ENCODE measurements around the gene SAMD8.
"Not testable (repeated sequence)": the region's sequence is repeated elsewhere in the genome, so short reads cannot be mapped to it uniquely, and the experiment has no call there.

Gene SAMD8

DNA sequence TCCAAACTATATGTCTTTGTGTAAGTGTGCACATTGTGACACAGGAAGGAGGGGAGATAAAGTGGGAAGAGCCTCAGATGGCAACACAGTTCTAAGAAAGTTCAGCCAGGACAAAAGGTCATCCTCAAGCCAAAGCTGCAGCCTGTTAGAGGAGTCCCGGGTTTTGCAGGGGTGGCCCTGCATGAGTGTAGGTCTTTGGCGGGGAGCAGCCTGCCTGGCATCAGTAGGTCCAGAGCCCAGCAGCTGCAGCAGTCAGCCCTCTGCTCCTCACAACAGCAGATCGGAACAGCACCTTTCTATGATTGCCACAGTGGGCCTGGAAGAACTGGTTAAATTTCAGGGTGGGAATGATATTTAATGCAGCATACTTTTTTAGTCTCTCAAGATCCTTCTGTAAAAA, 85.6 kb downstream of the SAMD8 start:
- DNase-seq = no peak

DNA sequence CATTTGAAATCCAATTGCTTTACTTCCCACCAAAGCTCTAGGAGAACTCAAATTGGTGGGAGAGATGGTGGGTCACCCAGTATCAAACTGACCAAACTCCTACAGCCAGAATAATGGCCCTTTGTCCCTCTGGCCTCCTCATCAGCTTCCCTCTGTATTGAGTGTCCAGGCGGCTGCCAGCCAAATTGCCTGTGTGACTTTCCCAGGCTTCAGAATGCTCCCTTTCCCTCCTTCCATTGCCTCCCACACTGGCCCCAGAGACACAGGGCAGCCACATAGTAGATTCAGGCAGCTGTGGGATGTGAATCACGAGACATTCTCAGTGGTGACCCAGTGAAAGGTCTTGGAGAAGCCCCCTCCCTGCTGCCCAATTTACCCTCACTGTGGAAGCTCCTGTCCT, 86.5 kb downstream of the SAMD8 start:
- no peak for DNase-seq

DNA sequence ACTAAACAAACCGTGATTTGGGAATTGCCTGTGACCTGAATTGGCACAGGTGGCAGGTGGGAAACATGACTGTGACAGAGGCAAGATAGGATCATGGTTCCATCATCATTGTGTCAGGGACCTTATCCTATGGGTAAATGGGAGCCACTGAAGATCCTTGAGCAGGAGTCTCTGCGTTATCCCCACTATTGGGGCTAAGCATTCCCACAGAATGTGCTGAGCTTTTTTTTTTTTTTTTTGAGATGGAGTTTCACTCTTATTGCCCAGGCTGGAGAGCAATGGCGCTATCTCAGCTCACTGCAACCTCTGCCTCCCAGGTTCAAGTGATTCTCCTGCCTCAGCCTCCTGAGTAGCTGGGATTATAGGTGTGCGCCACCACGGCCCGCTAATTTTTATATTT, 88.5 kb downstream of the SAMD8 start:
- not testable (repeated sequence) for DNase-seq

DNA sequence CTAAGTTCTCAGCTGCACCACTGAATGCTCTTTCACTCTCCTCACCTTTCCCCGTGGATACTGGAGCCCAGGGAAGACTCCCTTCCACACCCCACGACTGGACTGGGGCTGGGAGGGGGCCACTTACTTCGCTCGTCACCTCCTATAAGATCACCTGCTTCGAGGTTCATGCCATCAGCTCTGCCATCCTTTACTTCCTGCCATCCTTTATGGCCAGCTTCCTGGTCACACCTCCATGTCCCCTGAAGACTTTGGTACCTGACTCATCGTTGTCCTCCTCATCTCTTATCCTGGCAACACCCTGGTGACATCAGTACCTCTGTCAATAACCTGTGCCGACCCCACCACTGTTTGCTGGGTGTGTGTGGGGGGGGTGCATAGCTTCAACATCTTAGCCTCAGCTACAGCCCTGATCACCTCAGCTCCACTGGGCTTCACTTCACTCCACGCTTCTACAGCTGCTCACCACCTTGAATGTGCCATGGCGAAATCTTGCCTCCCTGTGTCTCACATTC, 90.4 kb downstream of the SAMD8 start:
- DNase-seq = no peak

DNA sequence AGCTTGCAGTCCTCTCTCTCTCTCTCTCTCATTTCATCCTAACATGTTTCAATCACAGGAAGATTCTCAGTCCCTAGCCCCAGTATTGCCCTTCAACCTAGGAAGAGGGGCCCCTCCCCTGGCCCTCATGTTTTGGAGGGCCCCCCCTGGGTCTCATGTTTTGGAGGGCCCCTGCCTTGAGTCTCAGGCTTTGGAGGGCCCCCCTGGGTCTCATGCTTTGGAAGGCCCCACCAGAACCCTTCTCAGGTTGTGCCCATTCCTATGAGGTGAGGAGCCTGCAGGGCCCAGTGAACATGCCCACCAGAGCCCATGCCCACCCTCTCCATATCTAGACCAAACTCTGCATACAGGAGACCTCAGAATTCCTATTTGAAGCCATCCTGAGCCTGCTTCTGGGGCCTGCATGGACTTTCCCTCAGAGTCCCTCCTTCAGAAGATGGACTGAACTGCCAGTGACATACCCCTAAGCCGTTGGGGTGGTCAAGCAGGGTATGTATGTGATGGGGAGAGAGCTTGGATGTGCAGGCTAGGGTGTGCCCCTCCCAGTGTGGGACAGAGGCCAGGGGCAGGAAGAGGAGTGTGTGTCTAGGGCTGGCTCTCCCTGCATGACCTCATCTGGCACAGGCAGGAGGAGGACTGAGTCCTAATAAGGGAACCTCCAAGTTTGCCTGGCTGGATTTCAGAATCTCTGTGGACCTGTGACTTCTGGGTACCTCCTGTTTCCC, 91.0 kb downstream of the SAMD8 start:
- no peak for DNase-seq

DNA sequence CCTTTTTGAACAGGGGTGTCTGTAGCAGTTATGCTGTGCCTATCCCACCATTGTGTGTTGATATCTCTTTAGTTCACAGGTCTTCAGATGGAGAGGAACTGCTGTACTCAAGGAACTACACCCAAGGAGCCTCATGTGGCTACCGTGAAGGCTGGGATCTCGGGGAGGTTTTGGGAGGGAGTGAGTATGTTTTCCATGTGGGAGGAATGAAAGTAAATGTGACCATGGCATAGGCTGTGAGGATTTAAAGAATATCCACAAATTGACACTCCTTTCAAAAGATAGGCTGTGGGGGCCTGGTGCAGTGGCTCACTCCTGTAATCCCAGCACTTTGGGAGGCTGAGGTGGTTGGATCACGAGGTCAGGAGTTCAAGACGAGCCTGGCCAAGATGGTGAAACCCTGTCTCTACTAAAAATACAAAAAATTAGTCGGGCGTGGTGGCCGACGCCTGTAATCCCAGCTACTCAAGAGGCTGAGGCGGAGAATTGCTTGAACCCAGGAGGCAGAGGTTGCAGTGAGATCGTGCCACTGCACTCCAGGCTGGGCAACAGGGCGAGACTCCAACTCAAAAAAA, 91.7 kb downstream of the SAMD8 start:
- not testable (repeated sequence) for DNase-seq

DNA sequence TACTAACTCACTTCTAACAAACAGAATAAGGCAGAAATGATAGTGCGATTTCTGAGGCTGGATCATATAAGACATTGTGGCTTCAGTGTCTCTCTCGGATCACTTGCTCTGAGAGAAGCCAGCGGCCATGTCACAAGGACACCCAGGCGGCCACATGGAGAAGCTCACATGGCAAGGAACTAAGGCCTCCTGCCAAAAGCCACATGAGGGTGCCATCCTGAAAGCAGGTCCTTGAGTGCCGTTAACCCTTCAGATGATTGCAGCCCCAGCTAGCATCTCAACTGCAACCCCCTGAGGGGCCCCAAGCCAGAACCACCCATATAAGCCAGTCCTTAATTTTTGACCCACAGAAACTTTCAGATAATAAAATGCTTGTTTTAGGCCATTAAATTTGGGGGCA, 92.3 kb downstream of the SAMD8 start:
- no peak for DNase-seq

DNA sequence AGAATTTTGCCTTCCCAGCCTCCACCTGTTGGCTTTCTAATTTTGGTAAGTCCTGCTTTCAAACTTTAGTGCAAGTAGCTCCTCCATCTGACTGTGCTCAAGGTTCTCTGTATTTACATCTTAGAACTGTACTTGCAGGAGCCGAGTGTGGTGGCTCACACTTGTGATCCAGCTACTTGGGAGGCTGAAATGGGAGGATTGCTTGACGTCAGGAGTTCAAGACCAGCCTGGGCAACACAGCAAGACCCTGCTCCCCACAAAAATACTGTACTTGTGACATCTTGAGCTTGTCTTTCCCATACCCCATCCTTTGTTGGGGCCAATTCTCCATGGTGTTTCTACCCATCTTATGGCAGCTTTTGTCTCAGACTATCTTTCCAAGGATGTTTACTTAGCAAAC, 94.5 kb downstream of the SAMD8 start:
- DNase-seq = no peak

DNA sequence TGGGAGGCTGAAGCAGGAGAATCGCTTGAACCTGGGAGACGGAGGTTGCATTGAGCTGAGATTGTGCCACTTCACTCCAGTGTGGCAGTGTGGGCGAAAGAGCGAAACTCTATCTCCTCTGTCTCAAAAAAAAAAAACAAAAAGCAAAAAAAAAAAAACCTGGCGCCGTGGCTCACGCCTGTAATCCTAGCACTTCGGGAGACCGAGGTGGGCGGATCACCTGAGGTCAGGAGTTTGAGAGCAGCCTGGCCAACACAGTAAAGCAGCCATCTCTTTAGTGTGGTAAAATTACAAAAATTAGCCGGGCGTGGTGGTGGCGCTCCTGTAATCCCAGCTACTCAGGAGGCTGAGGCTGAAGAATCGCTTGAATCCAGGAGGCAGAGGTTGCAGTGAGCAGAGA, 95.2 kb downstream of the SAMD8 start:
- DNase-seq = not testable (repeated sequence)

DNA sequence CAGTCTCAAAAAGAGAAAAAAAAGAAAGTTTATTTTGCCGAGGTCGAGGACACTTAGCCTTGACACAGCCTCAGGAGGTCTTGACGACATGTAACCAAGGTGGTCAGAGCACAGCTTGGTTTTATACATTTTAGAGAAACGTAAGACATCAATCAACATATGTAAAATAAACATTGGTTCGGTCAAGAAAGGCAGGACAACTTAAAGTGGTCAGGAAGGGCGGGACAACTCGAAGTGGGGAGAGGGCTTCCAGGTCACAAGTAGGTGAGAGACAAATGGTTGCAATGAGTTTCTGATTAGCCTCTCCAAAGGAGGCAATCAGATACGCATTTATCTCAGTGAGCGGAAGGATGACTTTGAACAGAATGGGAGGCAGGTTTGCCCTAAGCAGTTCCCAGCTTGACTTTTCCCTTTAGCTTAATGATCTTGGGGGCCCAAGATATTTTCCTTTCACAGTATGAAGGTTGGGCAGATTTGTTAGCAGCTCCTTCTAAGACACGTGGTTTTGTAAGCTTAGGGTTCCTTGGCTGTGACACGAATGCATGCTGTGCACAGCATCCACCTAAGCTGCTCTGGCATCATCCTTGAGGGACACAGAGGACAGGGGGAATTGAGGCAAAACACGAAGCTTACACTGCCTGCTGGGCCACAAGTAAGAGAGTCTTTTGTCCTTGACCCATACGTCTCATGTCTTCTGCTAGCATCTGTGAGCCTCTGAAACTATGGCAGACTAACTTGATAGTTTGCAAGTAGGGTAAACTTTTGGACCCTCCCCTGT, 95.8 kb downstream of the SAMD8 start:
- no peak for DNase-seq

DNA sequence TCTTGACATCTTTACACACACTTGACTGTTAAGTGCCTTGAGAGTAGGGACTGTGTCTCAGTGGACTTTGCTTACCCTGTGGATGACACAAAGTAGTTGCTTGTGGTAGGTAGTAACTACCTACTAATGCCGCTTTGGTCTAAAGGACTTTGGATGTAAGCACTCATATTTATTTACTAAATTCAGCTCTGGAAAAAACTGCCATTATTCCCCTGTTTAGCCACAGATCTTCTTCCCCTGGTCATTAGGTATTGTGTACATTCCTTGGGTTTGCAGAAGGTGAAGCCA, 96.3 kb downstream of the SAMD8 start:
- no peak for DNase-seq

DNA sequence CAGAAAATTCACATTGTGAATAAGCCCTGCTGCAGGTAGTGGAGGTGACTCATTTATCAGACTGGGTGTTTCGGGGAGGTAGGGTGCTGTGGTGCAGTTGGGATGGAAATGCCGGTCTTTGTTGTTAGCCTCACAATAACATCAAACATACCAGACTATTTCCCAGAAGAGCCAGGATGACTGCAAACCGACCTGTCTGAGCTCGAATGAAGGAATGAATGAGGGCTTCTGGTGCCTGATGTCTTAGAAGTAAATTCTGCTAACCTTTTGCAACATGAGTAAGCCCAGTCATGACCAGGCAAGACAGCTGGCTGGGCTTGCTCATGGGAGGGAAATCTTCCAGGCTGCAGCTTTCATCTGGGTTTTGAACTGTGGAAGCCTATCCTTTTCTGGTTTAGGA, 96.7 kb downstream of the SAMD8 start:
- DNase-seq = peak; percentile 30

DNA sequence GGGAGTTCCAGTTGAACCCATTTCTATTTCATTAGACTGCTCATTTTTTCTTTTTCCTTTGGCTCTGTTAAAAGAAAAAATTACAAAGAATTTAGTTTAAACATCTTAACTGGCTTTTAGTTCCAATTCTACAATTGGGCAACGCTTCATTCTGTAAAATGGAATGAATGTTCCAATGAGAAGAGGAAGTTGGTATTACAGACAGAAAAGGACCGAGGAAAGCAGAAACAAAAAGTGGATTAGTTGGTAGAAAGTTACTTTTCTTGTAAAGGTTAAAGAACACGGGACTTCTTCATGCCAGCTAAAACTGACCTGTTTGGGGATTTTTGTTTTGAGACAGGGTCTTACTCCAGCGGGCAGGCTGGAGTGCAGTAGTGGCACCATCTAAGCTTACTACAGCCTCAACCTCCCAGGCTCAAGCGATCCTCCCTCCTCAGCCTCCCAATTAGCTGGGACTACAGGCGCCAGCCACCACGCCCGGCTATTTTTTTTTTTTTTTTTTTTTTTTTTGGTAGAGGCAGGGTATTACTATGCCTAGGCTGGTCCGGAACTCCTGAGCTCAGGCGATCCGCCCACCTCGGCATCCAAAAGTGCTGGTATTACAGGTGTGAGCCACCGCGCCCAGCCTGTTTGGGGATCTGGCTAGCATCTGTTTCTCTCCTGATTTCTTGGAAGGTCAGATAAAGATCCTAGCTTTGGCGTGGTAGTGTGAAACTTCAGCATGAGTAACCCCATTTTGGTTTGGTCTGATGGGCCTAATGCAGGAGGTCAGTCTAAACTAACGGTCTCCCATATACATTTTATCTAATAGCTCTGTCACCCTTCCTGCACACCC, 97.8 kb downstream of the SAMD8 start:
- peak; percentile 8 for DNase-seq

DNA sequence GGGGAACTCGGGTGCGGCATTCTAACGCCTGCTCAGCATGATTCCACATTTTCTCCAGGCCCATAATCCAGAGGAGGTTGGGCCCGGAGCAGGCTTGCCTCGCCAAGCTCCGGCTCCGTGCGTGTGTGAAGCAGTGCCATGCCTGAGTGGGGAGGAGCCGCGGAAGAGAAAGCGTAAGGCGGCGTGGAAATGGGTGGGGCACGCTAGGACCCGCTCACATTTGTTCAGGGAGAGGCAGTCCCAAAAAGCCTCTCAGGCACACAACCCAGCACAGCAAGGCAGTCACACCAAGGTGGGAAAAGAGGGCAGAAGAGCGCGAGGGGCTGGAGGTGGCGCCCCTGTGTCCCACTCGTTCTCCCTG, 98.4 kb downstream of the SAMD8 start:
- DNase-seq = peak; percentile 77

DNA sequence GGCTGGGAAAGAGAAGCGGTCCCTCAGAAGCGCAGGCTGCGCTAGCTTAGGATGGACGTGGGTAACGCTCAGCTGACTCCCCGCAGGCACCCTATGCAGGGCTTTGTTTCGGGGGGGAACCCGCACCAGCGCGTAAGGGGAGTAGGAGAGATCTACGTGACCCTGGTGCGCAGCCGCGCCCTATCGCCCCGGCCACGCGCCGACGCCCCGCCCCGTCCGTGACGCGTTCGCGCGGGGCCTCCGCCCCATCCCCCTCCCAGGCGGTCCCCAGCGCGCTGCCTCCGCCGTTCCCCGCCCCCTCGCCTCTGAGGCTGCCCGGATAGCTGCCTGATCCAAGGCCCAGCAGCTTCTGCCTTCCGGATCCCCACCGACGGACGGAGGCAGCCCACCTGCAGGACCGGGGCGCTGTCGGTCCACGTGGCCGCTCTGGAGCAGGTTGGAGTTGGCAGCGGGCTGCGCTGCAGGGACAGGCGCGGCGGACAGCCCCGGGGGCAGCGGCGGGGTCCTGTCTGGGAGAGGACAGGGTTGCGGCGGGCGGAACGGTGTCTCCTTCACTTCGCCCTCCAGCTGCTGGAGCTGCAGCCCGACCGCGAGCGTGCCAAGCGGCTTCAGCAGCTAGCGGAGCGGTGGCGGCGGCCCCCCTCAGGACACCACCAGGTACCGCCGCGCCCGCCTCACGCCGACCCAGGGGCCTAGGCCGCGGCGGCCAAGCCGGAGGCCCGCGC, 99.0 kb downstream of the SAMD8 start, which contains the start of gene VDAC2:
TSS of gene VDAC2 (plus strand) at position 515 of the 725 bp plus-strand sequence. CDS start 363 bp downstream, outside the sequence.
- DNase-seq = peak; percentile 92

DNA sequence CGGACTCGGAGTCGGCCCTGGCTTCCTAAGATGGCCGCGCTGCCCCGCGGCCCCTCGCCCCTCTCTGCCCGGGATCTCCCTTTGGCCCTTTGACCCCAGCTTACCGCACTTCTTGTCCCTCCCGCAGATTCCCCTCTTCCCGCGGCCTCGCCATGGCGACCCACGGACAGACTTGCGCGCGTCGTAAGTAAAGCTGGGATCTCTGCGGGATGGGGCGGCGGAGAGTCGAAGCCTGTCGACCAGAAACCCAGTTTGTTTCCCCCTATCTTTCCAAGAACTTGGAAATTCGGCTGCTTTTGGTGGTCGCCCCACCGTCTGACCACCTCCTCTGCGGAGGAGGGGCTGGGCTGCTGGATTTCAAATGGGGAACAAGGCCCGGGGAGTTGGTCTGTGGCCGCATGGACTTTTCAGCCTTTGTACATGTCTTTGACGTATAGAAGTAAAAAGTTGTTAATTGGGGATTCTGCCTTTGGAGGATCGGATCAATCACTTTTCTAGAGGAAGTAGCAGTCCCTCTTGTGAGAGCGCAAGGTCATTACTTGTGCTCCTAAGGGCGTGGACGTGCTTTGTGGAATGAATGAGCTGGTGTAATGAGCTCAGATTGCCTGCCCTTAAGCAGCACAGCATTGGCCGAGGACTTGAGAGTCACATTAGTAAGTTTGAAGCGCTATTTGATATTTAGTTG, 99.7 kb downstream of the SAMD8 start:
- DNase-seq = peak; percentile 48

DNA sequence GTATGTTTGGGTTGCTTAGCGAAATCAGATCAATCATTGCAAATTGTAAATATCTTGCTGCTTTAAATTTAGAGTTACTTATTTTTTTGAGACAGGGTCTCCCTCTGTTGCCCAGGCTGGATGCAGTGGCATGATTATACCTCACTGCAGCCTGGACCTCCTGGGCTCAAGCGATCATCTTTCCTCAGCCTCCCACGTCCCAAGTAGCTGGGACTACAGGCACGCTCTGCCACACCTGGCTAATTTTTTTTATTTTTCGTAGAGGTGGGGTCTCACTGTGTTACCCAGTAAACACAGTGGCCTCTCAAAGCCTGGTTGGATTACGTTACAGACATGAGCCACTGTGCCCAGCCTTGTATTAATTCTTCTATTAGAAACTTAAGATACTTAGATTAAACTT, 100.9 kb downstream of the SAMD8 start:
- DNase-seq = no peak

DNA sequence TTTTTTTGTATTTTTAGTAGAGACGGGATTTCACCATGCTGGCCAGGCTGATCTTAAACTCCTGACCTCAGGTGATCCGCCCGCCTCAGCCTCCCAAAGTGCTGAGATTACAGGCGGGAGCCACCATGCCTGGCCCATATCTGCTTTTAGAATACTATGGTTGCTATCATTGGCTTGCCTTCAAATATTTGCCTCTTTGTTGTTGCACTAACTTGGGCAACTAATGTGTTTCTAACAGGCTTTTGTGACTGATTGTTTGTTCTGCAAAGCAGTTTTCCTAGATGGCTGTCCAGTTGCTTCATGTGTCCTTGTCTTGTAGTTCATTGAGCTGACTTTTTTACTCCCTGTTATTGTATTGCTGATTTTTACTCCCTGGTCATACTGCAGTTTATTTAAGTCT, 108.8 kb downstream of the SAMD8 start:
- DNase-seq = no peak

DNA sequence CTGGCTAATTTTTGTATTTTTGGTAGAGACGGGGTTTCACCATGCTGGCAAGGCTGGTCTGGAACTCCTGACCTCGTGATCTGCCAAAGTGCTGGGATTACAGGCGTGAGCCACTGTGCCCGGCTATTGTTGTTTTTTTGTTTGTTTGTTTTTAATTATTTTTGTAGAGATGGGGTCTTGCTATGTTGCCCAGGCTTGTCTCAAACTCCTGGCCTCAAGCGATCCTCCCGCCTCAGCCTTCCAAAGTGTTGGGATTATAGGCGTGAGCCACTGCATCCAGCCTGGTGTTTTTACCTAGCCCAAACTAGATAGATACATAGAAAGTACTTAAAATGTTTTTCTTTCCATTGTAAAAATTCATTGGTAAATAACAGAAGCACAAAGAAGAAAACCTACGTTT, 110.0 kb downstream of the SAMD8 start:
- not testable (repeated sequence) for DNase-seq

DNA sequence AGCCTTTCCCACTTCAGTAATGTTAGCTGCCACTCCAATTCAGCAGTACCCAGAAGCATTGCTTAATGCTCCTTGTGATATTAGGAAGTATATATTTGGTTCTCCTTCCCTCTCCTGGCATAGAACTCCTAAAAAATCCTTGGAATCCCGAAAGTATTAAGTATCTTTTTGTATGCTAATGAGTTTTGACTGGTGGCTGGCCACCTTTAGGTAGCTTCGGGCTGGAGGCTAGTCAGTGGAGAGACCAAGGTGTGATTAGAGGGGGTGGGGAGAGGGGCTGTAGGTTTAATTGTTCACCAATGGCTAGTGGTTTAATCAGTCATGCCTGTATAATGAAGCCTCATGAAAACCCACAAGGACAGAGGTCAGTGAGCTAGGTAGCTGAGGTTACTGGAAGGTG, 112.1 kb downstream of the SAMD8 start:
- DNase-seq = no peak

DNA sequence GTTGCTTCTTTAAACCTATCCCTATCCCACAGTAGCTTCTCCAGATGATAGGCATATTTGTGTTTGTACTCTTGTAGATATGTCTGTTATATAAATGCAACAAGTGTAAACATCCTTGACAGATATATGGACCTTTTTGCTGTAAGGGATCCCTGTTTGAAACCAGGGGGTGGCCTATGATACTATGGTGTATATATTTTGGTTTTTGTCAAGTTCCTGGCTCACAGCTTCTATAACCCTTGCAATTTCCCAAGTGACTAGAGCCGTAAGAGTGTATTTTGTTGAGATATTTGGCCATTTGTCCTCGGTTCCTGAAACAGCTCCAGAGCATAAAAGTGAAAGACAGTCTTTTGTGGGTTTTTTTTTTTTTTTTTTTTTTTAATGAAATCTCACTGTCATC, 114.6 kb downstream of the SAMD8 start:
- DNase-seq = no peak

DNA sequence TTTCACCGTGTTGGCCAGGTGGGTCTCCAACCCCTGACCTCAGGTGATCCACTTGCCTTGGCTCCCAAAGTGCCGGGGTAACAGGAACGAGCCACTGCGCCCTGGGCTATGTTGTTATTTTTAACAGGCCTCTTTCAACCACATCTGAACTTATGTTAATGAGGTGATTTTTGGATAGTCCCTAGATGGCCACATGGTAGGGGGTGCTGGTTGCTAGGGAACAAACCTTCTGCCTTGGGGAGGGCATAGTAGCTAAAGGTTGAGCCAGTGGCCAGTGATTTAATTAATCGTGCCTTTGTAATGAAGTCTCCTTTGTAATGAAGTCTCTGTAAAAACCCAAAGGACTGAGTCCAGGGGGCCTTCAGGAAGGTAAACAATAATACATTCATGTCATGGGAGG, 115.2 kb downstream of the SAMD8 start:
- DNase-seq = no peak
